CD14-positive monocyte (primary cell): ENCODE measurements around the gene LTBP1. TPM values are rescaled to one million over a fixed set of nuclear protein-coding genes. Genes with fewer than 3 reads are reported as not detected.

Experiments used
- DNase-seq, 3 donors: peaks; one replicate each; pipeline ENCODE4 v3.0.0-alpha.2; 2011 to 2022
- H2AFZ ChIP-seq: 2 replicates; pipeline ENCODE4 v1.6.0; 2012; ENCODE audit warnings: mild to moderate bottlenecking, low read depth, low read length, inconsistent platforms; ENCODE audit not compliant: insufficient read depth, poor library complexity, severe bottlenecking
- H3K27ac ChIP-seq, 2 donors: 1 replicate in 1 of 2; 2 replicates in 1 of 2; pipeline ENCODE4 v1.5.1; 2012 to 2013; ENCODE audit warnings: low read length in 2 of 2, control low read depth in 1 of 2, inconsistent platforms in 1 of 2, low read depth in 1 of 2, mild to moderate bottlenecking in 1 of 2
- H3K27me3 ChIP-seq, 2 donors: one replicate each; pipeline versions ENCODE4 v1.6.0 to v1.6.1; 2011 to 2013; ENCODE audit warnings: low read length in 2 of 2; ENCODE audit not compliant: control insufficient read depth in 2 of 2, insufficient read depth in 2 of 2
- H3K36me3 ChIP-seq, 2 donors: replicated peaks in 1 of 2; 1 replicate in 1 of 2; 2 replicates in 1 of 2; pipeline versions ENCODE4 v1.5.1 to v1.6.1; 2012 to 2013; ENCODE audit warnings: low read length in 2 of 2, control low read depth in 1 of 2, inconsistent platforms in 1 of 2, mild to moderate bottlenecking in 1 of 2; ENCODE audit not compliant: insufficient read depth in 2 of 2, control insufficient read depth in 1 of 2
- H3K4me1 ChIP-seq, 2 donors: 1 replicate in 1 of 2; 2 replicates in 1 of 2; pipeline versions ENCODE4 v1.5.1 to v1.6.1; 2012 to 2013; ENCODE audit warnings: low read length in 2 of 2, control low read depth in 1 of 2, inconsistent platforms in 1 of 2, mild to moderate bottlenecking in 1 of 2, moderate library complexity in 1 of 2; ENCODE audit not compliant: insufficient read depth in 2 of 2, control insufficient read depth in 1 of 2
- H3K4me2 ChIP-seq: replicated peaks from 2 replicates; pipeline ENCODE3; 2012; ENCODE audit warnings: low read length, moderate library complexity, mild to moderate bottlenecking; ENCODE audit not compliant: poor library complexity, severe bottlenecking; ENCODE audit errors: extremely low read depth
- H3K4me3 ChIP-seq, 3 experiments: fragments of 200-600 bp in 1 of 3; sonication (generic) in 1 of 3; replicated peaks in 1 of 3; 1 replicate in 2 of 3; 2 replicates in 1 of 3; pipeline ENCODE4 v1.5.1; 2011 to 2013; ENCODE audit warnings: low read length in 3 of 3, mild to moderate bottlenecking in 3 of 3, control low read depth in 2 of 3, low read depth in 2 of 3, inconsistent platforms in 1 of 3, moderate library complexity in 1 of 3
- H3K79me2 ChIP-seq: 2 replicates; pipeline ENCODE4 v1.6.0; 2012; ENCODE audit warnings: mild to moderate bottlenecking, control low read depth, inconsistent platforms, low read length, moderate library complexity; ENCODE audit not compliant: insufficient read depth
- H3K9ac ChIP-seq: 2 replicates; pipeline ENCODE4 v1.6.0; 2017; ENCODE audit warnings: low read length, mild to moderate bottlenecking; ENCODE audit not compliant: insufficient read depth, poor library complexity, severe bottlenecking
- H3K9me3 ChIP-seq, 2 donors: replicated peaks in 1 of 2; 1 replicate in 1 of 2; 2 replicates in 1 of 2; pipeline versions ENCODE4 v1.5.1 to v1.6.1; 2012 to 2013; ENCODE audit warnings: low read length in 2 of 2, control low read depth in 1 of 2; ENCODE audit not compliant: control insufficient read depth in 1 of 2, insufficient read depth in 1 of 2
- H4K20me1 ChIP-seq: 2 replicates; pipeline ENCODE4 v1.6.0; 2012; ENCODE audit warnings: mild to moderate bottlenecking, low read length, control low read depth, moderate library complexity; ENCODE audit not compliant: insufficient read depth
- H3K27ac Mint-ChIP-seq, 7 donors: one replicate each; pipeline ENCODE4 v1.8.0; 2020; ENCODE audit warnings: mild to moderate bottlenecking in 7 of 7, mixed read lengths in 7 of 7, moderate library complexity in 6 of 7, inconsistent platforms in 2 of 7
- H3K27me3 Mint-ChIP-seq, 3 donors: one replicate each; pipeline ENCODE4 v1.8.0; 2021 to 2022; ENCODE audit warnings: low read depth in 3 of 3, mild to moderate bottlenecking in 3 of 3, mixed read lengths in 3 of 3, moderate library complexity in 3 of 3, inconsistent platforms in 1 of 3
- H3K36me3 Mint-ChIP-seq, 2 donors: one replicate each; pipeline ENCODE4 v1.8.0; 2020; ENCODE audit warnings: mixed read lengths in 2 of 2, inconsistent platforms in 1 of 2, mild to moderate bottlenecking in 1 of 2
- H3K4me1 Mint-ChIP-seq: one replicate; pipeline ENCODE4 v1.8.0; 2020; ENCODE audit warnings: mild to moderate bottlenecking, mixed read lengths
- H3K4me3 Mint-ChIP-seq, 2 donors: one replicate each; pipeline ENCODE4 v1.8.0; 2020; ENCODE audit warnings: mild to moderate bottlenecking in 2 of 2, mixed read lengths in 2 of 2, moderate library complexity in 1 of 2
- H3K9me3 Mint-ChIP-seq, 7 donors: one replicate each; pipeline ENCODE4 v1.8.0; 2020 to 2022; ENCODE audit warnings: mixed read lengths in 7 of 7, mild to moderate bottlenecking in 6 of 7, moderate library complexity in 6 of 7, inconsistent platforms in 2 of 7
- WGBS: methylation state at CpG from one replicate; pipeline ENCODE4 v1.1.5; 2013; ENCODE audit warnings: missing lambda C conversion rate; ENCODE audit not compliant: insufficient coverage; 5-methylcytosine and 5-hydroxymethylcytosine counted together
- intact Hi-C, 2 donors: fragments of 100-400 bp; cut with micrococcal nuclease; formaldehyde crosslinking; loops; one replicate each; pipeline versions ENCODE4 v1.15.0 to v1.15.1; 2023
- polyA plus RNA-seq, 3 donors: library from polyadenylated mRNA; depleted of rRNA in 1 of 3; unstranded in 2 of 3; stranded (reverse) in 1 of 3; fragments of 300-500 nt in 2 of 3; fragments of >200 nt in 1 of 3; fragmentation: Illumina TruSeq in 2 of 3; gene quantifications; 1 replicate in 2 of 3; 2 replicates in 1 of 3; pipeline ENCODE4 v1.2.3, GENCODE V29; 2012 to 2021
- TF ChIP-seq, protein P1 (sequence below): fragments of 200-600 bp; IDR thresholded peaks from one replicate; pipeline ENCODE4 v1.8.0; 2022; ENCODE audit warnings: antibody characterized with exemption, mild to moderate bottlenecking

LTBP1 gene
- polyA plus RNA-seq, 3 donors = 0.18 to 0.24 TPM; not detected in 1

DNA sequence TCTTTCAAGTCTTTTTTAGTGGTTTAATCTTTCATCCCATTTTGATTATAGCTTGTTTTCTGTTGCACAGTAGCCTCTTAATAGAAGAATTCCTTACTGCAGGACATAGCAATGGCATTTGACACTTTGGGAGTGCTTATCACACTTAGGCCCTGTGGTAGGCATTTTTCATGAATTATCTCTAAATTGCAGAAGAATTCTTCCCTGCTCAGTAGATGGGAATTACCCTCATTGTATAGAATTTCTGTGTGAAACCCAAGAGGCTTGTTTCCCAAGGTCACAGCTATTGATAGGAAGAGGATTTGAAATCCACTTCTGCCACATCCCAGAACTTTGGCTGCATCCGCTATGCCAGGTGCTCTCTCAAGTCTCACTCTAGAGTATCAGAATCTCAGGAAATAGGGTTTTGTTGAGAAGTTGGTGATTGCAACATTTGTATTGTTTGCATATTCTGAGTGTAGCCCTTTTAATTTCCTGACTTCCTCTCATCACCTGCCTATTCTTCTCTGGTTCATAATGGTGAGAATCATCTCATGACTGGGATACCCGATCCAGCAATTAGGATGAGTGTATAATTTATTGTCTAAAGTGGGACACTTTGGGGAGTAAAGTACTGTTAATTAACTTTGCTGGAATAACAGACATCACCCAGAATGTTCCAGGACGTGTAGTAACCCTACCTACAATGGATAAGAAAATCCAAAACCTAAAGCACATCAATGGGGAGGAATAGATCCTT is 274.5 kb downstream of the LTBP1 start:
- Histone ChIP-seq H3K9me3 (no peaks in the 10 kb centered on the region), H3K79me2 (no peaks in the 10 kb centered on the region), H3K27me3 (no peaks in the 10 kb centered on the region), H3K36me3 (no peaks in the 10 kb centered on the region), H3K4me3 (no peak overlapping the region), H3K27ac (no peak overlapping the region), H3K4me2 (no peak overlapping the region), H4K20me1 (no peaks in the 10 kb centered on the region), H2AFZ (no peak overlapping the region), H3K4me1 (no peaks in the 10 kb centered on the region), H3K9ac (no peak overlapping the region)
- Mint-ChIP-seq H3K27ac (no peak overlapping the region), H3K4me3 (no peak overlapping the region), H3K27me3 (peaks cover 0 to 2% (median 1%) of the 10 kb centered on the region in 3 donors), H3K9me3 (peaks cover 0 to 2% (median 0%) of the 10 kb centered on the region in 7 donors), H3K4me1 (peaks cover 5% of the 10 kb centered on the region), H3K36me3 (no peaks in the 10 kb centered on the region)
- no peak for DNase-seq
- intact Hi-C loops = no loop called here
- no CpG with 5 or more reads among the region's 3 CpGs for WGBS
- TF ChIP-seq, protein P1, sequence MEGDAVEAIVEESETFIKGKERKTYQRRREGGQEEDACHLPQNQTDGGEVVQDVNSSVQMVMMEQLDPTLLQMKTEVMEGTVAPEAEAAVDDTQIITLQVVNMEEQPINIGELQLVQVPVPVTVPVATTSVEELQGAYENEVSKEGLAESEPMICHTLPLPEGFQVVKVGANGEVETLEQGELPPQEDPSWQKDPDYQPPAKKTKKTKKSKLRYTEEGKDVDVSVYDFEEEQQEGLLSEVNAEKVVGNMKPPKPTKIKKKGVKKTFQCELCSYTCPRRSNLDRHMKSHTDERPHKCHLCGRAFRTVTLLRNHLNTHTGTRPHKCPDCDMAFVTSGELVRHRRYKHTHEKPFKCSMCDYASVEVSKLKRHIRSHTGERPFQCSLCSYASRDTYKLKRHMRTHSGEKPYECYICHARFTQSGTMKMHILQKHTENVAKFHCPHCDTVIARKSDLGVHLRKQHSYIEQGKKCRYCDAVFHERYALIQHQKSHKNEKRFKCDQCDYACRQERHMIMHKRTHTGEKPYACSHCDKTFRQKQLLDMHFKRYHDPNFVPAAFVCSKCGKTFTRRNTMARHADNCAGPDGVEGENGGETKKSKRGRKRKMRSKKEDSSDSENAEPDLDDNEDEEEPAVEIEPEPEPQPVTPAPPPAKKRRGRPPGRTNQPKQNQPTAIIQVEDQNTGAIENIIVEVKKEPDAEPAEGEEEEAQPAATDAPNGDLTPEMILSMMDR = no peak

DNA sequence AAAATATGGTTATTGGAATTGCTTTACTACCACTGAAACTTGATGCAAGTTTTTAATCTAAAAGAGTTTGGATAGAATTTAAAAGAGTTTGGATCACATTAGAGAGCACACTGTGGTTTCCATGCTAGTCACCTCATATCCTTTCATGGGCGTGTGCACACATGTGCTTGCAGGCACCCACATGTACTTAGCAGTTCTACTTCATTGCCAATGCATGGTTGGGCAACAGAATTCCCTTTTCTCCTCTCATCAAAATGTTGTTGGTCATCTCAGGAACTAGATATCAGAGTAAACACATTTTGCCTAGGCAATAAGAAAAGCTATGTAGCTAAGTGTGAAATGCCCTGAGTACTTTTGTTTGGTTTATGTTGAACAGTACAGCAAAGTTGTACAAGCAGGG is 275.6 kb downstream of the LTBP1 start:
- H3K79me2 ChIP-seq = no peaks in the 10 kb centered on the region
- H3K27ac ChIP-seq = no peak overlapping the region
- TF ChIP-seq, protein P1 = no peak
- H3K4me2 ChIP-seq = no peak overlapping the region
- no peaks in the 10 kb centered on the region for H3K9me3 ChIP-seq
- Mint-ChIP-seq H3K9me3 (peaks cover 0 to 2% (median 0%) of the 10 kb centered on the region in 7 donors), H3K36me3 (no peaks in the 10 kb centered on the region), H3K27ac (no peak overlapping the region), H3K4me3 (no peak overlapping the region), H3K27me3 (peaks cover 0 to 2% (median 1%) of the 10 kb centered on the region in 3 donors), H3K4me1 (peaks cover 5% of the 10 kb centered on the region)
- H3K4me3 ChIP-seq = no peak overlapping the region
- no peak overlapping the region for H3K9ac ChIP-seq
- DNase-seq = no peak
- intact Hi-C loops = no loop called here
- H3K4me1 ChIP-seq = no peaks in the 10 kb centered on the region
- 80% methylated on average over 1 of the region's 1 CpG for WGBS
- no peak overlapping the region for H2AFZ ChIP-seq
- H4K20me1 ChIP-seq = no peaks in the 10 kb centered on the region
- no peaks in the 10 kb centered on the region for H3K36me3 ChIP-seq
- H3K27me3 ChIP-seq = no peaks in the 10 kb centered on the region
